CMK (cell line): ENCODE measurements around the gene GAS7.

ENCODE experiments used
- DNase-seq: peaks from one replicate; pipeline ENCODE4 v3.0.0-alpha.2; 2010; ENCODE audit warnings: low read depth

GAS7 gene

GRCh38 chr17:9890124-9890523 lies 308.3 kb downstream of the GAS7 start:
- DNase-seq = no peak

DNA sequence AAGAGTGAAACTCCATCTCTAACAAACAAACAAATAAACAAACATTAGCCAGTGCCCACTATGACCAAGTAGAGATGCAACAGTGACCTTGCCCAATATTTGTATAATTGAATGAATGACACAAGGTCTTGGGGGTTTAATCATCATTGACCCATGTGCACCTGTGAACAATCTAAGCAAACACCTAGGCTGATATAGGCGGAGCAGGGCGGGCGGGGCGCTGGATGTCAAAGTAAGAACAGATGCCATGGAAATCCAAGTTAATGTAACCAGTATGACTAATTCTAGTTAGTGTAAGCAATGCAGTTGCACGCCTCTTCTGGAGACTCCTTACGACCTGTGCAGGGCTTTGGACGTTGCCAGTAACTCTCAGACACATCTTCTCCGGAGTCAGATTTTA lies 310.9 kb downstream of the GAS7 start:
- no peak for DNase-seq

DNA sequence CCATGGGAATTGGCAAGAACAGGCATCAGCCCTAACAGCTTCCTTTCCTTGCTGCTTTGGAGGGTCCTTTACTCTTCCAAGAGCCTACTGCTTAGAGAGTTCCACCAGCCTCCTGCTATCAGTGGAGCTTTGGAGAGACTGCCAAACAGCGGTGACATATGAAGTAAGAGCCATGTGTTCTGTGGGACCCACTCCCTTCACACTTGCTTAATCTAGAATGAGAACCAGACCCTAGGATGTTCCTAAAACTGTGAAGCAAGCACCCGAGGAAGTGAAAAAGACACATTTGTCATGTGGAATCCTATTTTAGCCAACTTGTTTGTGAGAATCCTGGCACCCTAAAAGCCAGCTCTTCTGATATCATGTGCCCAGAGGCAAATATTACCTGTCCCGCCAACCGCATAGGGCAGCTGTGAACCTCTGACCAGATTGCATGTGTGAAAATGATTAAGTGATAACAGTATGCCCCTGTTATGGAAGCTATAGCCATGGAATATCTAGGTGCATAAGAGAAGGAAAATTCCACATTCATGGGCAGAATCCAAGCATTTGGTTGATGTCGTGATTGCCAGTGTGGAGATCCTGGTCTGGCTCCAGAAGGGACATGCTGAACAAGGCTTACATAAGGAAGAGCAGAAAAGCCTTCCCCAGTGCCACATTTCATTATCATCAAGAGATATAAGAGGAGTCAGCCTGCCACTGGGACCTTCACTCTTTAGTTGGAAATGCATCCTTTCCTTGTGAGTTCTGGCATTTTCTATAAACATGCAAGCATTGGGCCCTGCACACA lies 312.1 kb downstream of the GAS7 start:
- DNase-seq = no peak

GRCh38 chr17:9883451-9883850 lies 315.0 kb downstream of the GAS7 start:
- DNase-seq = no peak

GRCh38 chr17:9880582-9880999 lies 317.8 kb downstream of the GAS7 start:
- DNase-seq = no peak

GRCh38 chr17:9878786-9879525 lies 319.4 kb downstream of the GAS7 start:
- DNase-seq = no peak

DNA sequence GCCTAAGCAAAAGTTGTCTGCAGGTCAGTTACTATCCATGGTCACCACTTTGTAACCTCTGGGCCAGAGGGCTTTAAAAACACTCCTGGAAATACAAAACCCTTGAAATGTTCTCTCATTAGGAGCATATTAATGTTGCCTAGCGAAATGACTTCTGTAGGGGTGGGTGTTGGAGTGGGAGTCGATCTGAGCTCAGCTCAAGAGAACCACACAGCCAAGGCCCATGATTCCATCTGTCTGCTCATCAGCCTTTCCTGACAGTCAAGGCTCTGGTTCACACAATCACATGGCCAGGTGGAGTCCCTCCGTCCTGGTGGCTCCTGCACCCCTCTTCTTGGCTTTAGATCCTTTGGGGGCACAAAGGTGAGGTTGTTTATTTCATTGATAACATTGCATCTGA lies 320.1 kb downstream of the GAS7 start:
- no peak for DNase-seq

DNA sequence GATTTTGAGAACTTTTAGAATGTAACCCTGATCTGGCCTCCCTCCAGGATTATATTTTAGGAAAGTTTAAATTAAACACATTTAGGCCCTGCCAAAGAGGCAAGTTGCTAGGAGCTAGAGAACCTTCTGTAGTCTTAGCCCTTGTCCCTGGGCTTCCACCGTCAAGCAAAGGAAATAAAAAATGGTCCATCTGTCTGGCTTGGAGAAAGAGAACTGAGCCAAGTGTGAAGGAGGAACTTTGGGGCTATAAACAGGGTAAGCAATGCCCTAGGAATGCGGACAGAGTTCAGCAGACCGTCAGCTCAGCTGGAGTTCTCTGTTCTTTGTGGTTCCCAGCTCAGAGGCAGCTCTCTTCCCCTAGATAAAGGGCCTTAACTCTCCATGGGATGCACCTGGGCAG lies 323.0 kb downstream of the GAS7 start:
- DNase-seq = no peak

- DNase-seq = no peak
These were observed 323.7 kb downstream of the GAS7 start for GRCh38 chr17:9874722-9875121.

GRCh38 chr17:9872852-9873251 lies 325.6 kb downstream of the GAS7 start:
- no peak for DNase-seq

DNA sequence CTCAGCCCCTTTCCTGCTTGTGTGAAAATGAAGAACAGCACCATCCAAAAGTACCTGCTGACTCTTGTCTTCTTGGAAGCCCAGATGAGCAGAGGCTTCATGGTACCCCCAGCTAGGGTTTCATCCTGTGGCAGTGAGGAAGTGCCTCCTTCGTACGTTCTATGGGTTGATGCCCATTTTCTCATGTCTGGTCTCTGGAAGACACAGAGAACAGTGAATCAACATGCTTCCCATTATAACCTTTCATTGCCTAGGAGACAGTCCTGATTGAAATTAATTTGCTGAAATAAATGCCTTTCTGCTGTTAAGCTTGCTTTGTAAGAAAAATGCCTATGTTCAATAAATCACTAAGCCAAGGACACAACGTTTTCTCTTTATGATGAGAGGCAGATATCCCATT lies 329.9 kb downstream of the GAS7 start:
- DNase-seq = no peak

DNA sequence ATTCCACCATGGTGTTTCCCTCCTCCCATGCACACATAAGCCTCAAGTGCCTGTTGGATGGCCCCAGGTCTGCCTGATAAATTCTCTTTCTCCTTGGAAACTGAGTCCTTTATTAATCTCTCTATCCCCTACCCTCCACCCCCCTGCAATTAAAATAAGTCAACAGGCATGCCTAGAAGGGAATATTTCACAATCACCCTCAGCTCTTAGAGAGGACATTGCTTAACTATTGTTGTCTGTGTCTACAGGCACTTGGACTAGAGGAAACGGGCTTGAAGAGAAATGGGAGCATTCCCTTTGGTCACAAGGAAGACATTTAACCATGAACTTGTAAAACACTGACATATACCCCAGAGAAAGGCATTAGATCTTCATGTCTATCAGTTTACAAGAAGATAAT lies 332.8 kb downstream of the GAS7 start:
- no peak for DNase-seq

- DNase-seq = no peak
These were observed 335.5 kb downstream of the GAS7 start for GRCh38 chr17:9862949-9863348.

- no peak for DNase-seq
These were observed 336.2 kb downstream of the GAS7 start for GRCh38 chr17:9862220-9862619.

- no peak for DNase-seq
These were observed 337.6 kb downstream of the GAS7 start for GRCh38 chr17:9860851-9861250.
